CMK (cell line): ENCODE data around the gene GCLM.
A peak's percentile ranks its signal among the peaks of the same experiment; 100 is the strongest.
"Not testable (repeated sequence)": the region's sequence is repeated elsewhere in the genome, so short reads cannot be mapped to it uniquely, and the experiment has no call there.

ENCODE experiments used
- DNase-seq: peaks from one replicate; pipeline ENCODE4 v3.0.0-alpha.2; 2010; ENCODE audit warnings: low read depth

GCLM gene

GRCh38 chr1:93888900-93889299, 20.3 kb downstream of the GCLM start:
- DNase-seq = no peak

DNA sequence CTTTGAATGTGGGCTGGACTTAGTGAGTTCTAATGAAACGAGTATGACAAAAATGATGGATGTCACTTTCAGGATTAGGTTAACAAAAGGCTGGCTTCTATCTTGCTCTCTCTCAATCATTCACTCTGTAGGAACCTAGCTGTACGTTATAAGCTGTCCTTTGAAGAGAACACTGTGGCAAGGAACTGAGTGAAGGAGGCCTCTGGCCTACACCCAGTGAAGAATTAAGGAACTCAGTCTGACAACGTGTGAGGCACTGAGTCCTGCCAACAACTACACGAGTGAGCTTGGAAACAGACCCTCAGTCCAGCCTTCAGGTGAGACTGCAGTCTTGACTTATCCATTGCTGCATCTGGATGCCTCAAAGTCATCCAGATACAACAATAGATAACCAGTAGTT, 27.0 kb downstream of the GCLM start:
- DNase-seq = no peak

GRCh38 chr1:93880731-93881130, 28.5 kb downstream of the GCLM start:
- no peak for DNase-seq

DNA sequence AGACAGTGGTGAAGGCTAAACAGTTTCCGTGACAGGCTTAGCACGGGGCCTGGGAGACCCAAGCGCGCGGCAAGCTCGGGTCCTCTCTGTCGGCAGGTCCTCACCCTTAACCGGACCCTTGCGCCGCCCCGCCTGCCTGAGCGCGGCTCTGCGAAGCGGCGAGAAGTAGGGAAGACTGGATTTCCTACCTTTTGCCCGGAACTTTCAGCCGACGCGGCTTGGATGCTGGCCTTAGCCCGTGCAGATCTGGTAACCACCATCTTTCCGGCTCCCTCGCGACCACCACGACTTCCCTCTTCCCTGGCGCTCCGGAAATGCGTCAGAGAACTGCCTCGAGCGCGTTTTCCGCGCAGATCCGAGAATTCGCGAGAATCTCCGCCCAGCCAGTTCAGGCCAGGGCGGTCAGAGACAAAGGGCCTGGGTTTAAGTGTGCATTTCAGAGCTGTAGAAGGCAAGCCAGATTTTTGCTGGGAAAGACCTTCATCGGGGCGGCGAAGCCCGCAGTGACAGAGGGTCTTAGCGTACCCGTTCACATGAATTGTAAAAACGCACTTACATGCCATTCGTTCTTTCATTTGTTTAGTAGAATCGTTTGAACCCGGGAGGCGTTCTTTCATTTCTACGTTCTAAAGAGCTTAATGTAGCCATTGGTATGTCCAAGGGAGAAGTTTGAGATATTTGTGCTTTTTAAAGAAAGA, 30.2 kb downstream of the GCLM start, which contains the start of gene DNTTIP2:
TSS of gene DNTTIP2 (minus strand) at position 318 of the 698 bp plus-strand sequence. CDS start at position 260, 58 bp downstream.
- DNase-seq = peak; percentile 56

DNA sequence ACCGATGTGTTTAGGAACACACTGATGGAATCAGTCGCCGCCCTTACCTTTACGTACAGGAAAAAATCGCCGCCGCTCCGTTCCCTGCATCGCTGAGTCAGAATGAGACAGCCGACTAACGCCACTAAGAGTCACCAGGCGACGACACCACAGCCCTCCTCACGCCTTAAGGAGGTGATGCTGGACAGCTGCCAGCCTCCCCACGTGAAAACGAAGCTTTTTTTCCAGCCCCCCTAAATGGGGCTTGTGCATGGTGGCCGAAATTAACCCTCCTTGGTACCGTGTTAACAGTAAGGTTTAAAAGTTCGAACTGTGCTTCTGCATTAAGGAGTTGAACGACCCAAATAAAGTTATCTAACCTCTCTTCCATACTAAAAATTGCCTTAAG, 30.7 kb downstream of the GCLM start:
- DNase-seq = peak; percentile 18

- no peak for DNase-seq
Observed at GRCh38 chr1:93877529-93877928, 31.7 kb downstream of the GCLM start.

- DNase-seq = no peak
Observed at GRCh38 chr1:93876244-93876643, 33.0 kb downstream of the GCLM start.

DNA sequence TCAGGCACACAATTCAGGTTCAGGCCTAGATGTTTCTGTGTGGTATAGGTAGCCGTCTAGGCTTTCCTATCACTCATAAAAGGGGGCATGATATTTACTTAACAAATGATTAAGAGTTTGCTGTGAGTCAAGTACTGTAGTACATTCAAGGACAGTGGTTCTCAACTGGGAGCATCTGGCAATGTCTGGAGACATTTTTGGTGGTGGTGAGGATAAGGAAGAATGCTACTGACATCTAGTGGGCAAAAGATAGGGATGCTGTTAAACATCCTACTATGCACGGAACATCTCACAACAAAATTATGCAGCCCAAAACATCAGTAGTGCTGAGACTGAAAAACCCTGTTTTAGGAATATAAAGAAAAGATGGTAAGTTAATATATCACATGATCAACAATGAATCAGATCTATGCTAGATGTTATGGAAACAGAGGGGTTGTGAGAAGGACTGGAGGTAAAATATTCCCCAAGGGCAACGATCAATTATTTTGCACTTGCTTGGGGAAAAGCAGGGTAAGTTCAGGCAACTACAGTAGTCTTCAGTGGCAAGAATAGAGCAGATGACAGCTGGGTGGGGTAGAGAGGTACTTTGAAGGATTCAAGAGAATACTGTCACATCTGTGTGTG, 35.1 kb downstream of the GCLM start:
- DNase-seq = peak; percentile 4

DNA sequence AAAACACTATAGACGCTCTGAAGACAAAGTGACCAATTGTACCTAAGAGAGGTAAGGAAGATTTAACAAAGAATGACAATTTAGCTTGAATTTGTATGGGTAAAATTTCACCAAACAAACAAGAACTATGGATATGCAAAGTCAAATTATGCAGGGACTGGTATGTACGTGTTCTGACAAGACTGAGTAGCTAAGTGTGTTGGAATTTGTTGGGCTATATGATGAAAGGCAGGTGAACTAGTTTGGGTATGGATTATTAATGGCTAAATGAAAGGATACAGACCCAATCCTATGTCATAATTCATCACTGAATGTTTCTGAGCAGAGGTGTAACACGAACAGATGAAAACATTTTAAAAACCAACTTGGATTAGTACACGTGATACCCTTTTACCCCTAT, 37.9 kb downstream of the GCLM start:
- DNase-seq = no peak

DNA sequence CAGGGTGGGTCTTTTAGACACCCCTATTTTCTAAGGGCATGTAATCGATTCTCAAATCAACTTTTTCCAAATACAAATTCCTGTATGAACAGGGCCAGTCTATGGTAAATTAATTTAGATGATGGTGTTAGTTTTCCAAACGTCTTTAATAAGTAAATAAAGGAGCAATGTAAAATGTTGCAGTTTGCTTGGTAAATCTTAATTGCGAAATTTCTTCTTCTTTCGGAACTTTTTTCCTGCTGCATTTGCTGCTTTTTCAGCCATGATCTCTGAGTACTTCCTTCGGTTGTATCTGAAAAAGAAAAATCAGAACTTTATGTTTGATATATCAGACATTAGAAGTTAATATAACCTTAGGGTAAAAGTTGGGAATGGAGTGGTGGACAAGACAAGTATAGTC, 39.6 kb downstream of the GCLM start:
- DNase-seq = no peak

- DNase-seq = not testable (repeated sequence)
Observed at GRCh38 chr1:93868492-93868891, 40.7 kb downstream of the GCLM start.

DNA sequence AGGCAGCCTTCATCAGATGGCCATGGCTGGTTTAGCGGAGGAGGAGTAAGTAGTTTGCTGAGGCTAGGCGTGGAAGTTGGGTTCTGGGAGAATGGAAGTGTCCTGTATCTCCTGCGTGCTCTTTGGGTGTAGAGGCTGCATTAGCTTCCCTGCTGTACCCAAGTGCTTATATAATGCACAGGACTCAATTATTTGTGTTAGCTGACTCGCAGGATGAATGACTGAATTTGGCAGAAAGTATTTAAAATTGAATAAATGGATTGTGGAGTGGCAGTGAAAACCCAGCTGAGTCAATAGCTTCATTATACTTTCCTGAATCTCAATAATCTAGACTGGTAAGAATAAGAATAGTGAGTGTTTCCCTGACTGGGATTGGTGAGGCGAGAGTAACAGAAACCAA, 44.0 kb downstream of the GCLM start:
- DNase-seq = no peak

DNA sequence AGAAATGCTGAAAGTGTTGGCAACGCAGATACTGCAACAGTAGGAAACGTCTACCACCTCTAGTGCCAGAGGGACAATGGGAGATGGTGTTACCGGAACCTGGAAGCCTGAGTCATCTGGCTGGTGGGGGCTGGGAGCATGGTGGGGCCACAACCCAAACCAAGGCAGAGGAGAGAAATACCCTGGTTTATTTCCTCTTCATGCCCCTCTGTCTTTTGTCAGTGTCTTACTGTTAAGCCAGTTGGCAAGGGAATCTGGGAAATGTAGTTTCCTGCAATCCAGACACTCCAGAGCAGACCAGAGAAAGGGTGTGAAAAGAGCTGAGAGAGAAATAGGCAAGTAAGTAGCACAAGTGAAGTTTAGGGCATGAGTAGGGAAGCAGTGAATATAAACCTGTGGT, 45.1 kb downstream of the GCLM start:
- DNase-seq = no peak

GRCh38 chr1:93857653-93858052, 51.6 kb downstream of the GCLM start:
- not testable (repeated sequence) for DNase-seq

- not testable (repeated sequence) for DNase-seq
Observed at GRCh38 chr1:93855983-93856382, 53.2 kb downstream of the GCLM start.

- no peak for DNase-seq
Observed at GRCh38 chr1:93853940-93854339, 55.3 kb downstream of the GCLM start.

DNA sequence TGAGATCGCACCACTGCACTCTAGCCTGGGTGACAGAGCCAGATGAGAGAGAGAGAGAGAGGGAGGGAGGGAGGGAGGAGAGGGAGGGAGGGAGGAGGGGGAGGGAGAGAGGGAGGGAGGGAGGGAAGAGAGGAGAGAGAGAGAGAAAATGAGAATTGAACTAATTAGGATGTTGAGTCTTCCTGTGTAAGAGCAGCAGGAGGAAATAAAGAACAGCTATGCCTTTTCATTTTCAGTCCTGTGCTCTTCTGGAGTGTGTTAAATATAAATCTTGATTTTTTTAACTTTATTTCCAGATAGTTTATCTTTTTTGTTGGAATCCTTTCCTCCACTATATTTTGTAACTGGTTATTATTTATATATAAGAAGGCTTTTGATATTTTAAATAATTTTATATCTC, 57.4 kb downstream of the GCLM start:
- no peak for DNase-seq

GRCh38 chr1:93851327-93851712, 57.9 kb downstream of the GCLM start:
- DNase-seq = no peak

DNA sequence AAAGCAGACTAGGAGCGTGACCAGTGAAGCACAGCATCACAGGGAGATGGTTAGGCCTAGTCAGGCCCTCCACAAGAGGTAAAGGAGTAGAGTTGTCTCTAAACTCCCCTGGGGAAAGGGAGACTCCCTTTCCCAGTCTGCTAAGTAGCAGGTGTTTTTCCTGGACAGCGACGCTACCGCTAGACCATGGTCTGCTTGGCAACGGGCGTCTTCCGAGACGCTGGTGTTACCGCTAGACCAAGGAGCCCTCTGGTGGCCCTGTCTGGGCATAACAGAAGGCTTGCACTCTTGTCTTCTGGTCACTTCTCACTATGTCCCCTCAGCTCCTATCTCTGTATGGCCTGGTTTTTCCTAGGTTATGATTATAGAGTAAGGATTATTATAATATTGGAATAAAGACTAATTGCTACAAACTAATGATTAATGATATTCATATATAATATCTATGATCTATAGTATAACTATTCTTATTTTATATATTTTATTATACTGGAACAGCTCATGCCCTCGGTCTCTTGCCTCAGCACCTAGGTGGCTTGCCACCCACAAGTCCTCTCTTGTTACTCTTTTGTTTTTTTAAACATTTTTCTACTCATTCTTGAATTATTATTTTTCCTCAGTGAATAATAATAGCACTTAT, 58.4 kb downstream of the GCLM start:
- DNase-seq = not testable (repeated sequence)

- DNase-seq = no peak
Observed at GRCh38 chr1:93848350-93848883, 60.8 kb downstream of the GCLM start.

DNA sequence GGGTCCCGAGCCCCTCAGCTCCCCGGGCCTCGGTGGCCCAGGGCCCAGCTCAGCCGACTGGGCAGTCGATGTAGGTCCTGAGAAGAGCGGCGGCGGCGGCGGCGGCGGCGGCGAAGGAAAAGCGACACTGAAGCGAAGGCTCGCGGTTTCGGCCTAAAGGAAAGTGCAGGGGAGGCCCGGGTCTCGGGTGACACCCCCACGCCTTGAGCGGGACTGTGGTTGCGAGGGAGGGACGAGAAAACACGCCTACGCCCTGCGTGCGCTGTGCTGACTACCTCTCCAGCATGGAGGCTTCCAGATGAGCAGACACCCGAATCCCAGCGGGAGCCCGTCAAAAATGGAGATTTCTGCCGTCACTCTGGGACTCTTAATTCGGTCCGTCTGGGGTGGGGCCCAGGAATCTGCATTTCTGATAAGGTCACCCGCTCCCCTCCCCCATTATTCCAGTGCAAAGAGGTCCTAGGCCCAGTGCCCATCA, 61.4 kb downstream of the GCLM start:
- DNase-seq = peak; percentile 56

DNA sequence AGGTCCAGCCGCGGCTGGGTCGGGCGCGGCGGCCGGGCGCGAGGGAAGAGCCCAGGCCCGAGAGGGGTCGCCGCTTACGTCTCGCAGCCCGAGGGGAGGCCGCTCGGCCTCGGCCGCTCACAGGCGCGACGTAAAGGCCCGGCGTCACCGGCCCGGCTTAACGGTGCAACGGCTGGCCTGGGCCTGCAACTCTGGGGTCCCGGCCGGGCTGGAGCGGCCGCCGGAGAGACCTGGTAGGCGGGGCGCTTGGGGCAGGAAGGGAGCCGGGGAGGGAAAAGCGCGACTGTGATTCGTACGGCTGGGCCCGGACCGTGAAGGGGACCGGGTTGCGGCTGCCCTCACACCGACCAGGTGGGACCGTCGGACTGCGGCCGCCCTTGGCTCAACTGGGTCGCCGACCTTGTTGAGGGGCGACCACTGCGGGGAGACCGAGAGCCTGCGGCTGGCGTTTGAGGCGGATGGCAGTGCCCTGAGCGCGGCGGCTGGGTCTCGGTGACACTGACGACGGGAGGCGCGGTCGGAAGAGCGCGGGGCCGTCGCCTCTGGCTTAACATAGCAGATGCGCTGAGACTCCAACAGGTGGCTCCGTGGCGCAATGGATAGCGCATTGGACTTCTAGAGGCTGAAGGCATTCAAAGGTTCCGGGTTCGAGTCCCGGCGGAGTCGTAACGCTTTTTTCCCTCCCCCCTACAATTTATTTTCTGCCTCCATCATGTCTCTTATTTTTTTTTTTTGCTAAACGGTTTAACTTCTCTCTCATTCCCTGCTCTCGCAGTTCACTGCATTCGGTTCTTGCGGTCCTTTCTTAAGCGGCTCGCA, 62.0 kb downstream of the GCLM start:
- peak; percentile 78 for DNase-seq
